ENCODE results near the gene EPHA10.

DNA sequence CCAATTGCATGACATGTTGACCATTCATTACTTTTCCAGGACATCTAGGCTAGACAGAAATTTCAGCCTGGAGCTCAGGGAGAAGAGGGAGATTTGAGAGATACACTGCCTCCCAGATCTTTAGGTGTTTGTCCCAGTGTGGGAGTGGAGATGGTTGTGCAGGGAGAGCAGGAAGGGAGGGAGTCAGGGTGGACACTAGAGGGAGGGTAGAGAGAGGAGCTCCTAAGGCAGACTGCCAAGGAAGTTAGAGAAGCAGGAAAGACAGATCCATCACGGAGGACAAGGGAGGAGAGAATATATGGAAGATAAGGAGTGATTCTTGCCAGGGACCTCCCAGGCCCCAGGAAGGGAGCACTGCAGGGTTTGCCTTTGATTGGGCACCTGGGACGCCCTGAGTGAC lies 63.9 kb downstream of the EPHA10 start:
- TF ChIP-seq, protein P1, sequence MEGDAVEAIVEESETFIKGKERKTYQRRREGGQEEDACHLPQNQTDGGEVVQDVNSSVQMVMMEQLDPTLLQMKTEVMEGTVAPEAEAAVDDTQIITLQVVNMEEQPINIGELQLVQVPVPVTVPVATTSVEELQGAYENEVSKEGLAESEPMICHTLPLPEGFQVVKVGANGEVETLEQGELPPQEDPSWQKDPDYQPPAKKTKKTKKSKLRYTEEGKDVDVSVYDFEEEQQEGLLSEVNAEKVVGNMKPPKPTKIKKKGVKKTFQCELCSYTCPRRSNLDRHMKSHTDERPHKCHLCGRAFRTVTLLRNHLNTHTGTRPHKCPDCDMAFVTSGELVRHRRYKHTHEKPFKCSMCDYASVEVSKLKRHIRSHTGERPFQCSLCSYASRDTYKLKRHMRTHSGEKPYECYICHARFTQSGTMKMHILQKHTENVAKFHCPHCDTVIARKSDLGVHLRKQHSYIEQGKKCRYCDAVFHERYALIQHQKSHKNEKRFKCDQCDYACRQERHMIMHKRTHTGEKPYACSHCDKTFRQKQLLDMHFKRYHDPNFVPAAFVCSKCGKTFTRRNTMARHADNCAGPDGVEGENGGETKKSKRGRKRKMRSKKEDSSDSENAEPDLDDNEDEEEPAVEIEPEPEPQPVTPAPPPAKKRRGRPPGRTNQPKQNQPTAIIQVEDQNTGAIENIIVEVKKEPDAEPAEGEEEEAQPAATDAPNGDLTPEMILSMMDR (IDR thresholded peaks at IDR 0.05; ENCODE audit: low read length): no peak
- no peak for TF ChIP-seq EZH2 (IDR thresholded peaks at IDR 0.05; ENCODE audit: borderline replicate concordance, low read length)
